Measurements from ENCODE around the gene GIMAP5. TPM values are rescaled to one million over a fixed set of nuclear protein-coding genes. Genes with fewer than 3 reads are reported as not detected.

GIMAP5 gene
- total and polyA plus RNA-seq, 9 of the 15 experiments (the other 6 are each of a cell fraction or from before 2014, with no cell fraction given), result 0.35 TPM; not detected in 8

DNA sequence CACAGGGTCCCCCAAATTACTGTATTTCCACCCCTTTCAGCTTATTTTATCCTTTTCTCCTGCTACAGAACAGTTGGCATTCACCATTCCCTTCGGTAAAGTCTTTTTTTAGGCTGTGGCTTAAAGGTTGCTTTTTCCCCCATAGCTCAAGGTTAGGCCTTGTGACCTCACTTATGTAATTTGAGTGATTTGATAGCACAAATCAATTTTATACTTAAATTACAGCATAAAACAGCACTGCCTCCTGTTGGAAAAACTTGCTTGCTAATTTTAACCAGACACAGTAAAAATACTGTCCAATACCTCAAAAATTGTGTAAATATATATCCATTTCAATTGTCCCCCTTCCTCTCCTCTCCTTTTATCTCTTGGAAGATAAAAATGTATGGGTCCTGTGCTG is 13.8 kb upstream of the GIMAP5 start:
- Histone ChIP-seq H3K4me1 (replicated peaks in 1 of 2; ENCODE audit: control insufficient read depth in 2 of 2, insufficient read depth in 2 of 2, low read length in 2 of 2) (peaks cover 0 to 8% of the 10 kb centered on the region in 2 experiments; a peak in 1 of 5 replicates), H3K9me1 (ENCODE audit: control insufficient read depth, insufficient read depth, low read length) (no peaks in the 10 kb centered on the region), H3K9ac (ENCODE audit: insufficient read depth in 1 of 2, low read depth in 2 of 2, low read length in 2 of 2) (no peak overlapping the region), H4K20me1 (replicated peaks; ENCODE audit: control insufficient read depth, insufficient read depth, low read length) (no peaks in the 10 kb centered on the region), H3K36me3 (ENCODE audit: control insufficient read depth, insufficient read depth, low read length) (no peaks in the 10 kb centered on the region), H3K79me2 (ENCODE audit: control insufficient read depth, insufficient read depth, low read length) (no peaks in the 10 kb centered on the region), H3K4me3 (no peak overlapping the region), H3K4me2 (ENCODE audit: insufficient read depth, low read length) (no peak overlapping the region), H3K9me3 (replicated peaks; ENCODE audit: control insufficient read depth, insufficient read depth, low read depth, low read length) (no peaks in the 10 kb centered on the region), H3K27ac (ENCODE audit: extremely low read depth, low read depth, low read length) (no peak overlapping the region), H2AFZ (ENCODE audit: low read depth, low read length) (no peak overlapping the region), H3K27me3 (ENCODE audit: control insufficient read depth in 2 of 2, insufficient read depth in 2 of 2, low read length in 2 of 2) (peaks cover 27 to 35% of the 10 kb centered on the region in 2 experiments)
- FAIRE-seq (no peak), DNase-seq (ENCODE audit: extremely low read depth in 1 of 4, low spot score in 3 of 4) (no peak), ATAC-seq (no peak)
- TF ChIP-seq SIN3B (IDR thresholded peaks at IDR 0.05; ENCODE audit: low read depth), result no peak
- TF ChIP-seq ETV1 (tag; conservative IDR thresholded peaks at IDR 0.05; ENCODE audit: low read depth), result no peak
- TF ChIP-seq MCM2 (IDR thresholded peaks at IDR 0.05; ENCODE audit: low read depth), result no peak
- TF ChIP-seq CBX3 (IDR thresholded peaks at IDR 0.05; ENCODE audit: borderline replicate concordance in 1 of 2, low read length in 2 of 2), result no peak
- TF ChIP-seq TEAD1 (CRISPR knock-in tag; IDR thresholded peaks at IDR 0.05), result no peak
- no TSS peak for BruUV-seq (replicated peaks)
- intact Hi-C loops (cut with micrococcal nuclease) (no loop called here), in situ Hi-C loops (cut with MboI) (no loop called here)
- WGBS (ENCODE audit: insufficient coverage, low coverage, missing lambda C conversion rate), result 7% methylated on average over 1 of the region's 1 CpG
- CTCF ChIA-PET (ENCODE audit: low intra/inter-chr PET ratio), result no interaction called here
- POLR2A ChIA-PET, result interaction anchor here (0.6 kb wide), 1 partner anchor 9 kb away, joined by 3 read pairs; no protein-coding TSS in a partner anchor

DNA sequence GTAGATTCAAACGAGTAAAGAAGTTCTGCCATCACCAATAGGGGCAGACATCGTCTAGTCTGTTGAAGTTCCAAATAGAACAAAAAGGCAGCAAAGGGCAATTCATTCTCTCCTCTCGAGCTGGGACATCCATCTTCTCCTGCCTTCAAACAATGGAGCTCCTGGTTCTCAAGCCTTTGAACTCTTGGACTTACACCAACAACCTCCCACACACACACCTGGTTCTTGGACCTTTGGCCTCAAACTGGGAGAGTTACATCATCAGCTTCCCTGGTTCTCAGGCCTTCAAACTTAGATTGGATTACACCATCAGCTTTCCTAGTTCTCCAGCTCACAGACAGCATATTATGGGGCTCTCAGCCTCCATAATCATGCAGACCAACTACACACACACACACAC is 9.8 kb upstream of the GIMAP5 start:
- ChIA-PET CTCF (ENCODE audit: low intra/inter-chr PET ratio) (no interaction called here), POLR2A (interaction anchor here (0.6 kb wide), 1 partner anchor 30 kb away, joined by 3 read pairs; no protein-coding TSS in a partner anchor)
- no peak overlapping the region for H3K9ac ChIP-seq (ENCODE audit: insufficient read depth in 1 of 2, low read depth in 2 of 2, low read length in 2 of 2)
- H3K9me3 ChIP-seq (replicated peaks; ENCODE audit: control insufficient read depth, insufficient read depth, low read depth, low read length), result no peaks in the 10 kb centered on the region
- H2AFZ ChIP-seq (ENCODE audit: low read depth, low read length), result no peak overlapping the region
- no peak overlapping the region for H3K4me3 ChIP-seq
- no peaks in the 10 kb centered on the region for H3K4me1 ChIP-seq (replicated peaks in 1 of 2; ENCODE audit: control insufficient read depth in 2 of 2, insufficient read depth in 2 of 2, low read length in 2 of 2)
- no peaks in the 10 kb centered on the region for H3K79me2 ChIP-seq (ENCODE audit: control insufficient read depth, insufficient read depth, low read length)
- no peak for TF ChIP-seq ZNF217 (CRISPR knock-in tag; IDR thresholded peaks at IDR 0.05)
- TF ChIP-seq, protein P1, sequence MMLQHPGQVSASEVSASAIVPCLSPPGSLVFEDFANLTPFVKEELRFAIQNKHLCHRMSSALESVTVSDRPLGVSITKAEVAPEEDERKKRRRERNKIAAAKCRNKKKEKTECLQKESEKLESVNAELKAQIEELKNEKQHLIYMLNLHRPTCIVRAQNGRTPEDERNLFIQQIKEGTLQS (IDR thresholded peaks at IDR 0.05), result 0 out of 2 replicates have a peak, but pooled peaks have one; percentile 8
- TF ChIP-seq, protein P1 (CRISPR knock-in tag; conservative IDR thresholded peaks at IDR 0.05), result no peak
- intact Hi-C loops (cut with micrococcal nuclease), result no loop called here
- ATAC-seq (no peak), FAIRE-seq (no peak), DNase-seq (ENCODE audit: extremely low read depth in 1 of 4, low spot score in 3 of 4) (no peak)
- H4K20me1 ChIP-seq (replicated peaks; ENCODE audit: control insufficient read depth, insufficient read depth, low read length), result no peaks in the 10 kb centered on the region
- H3K27me3 ChIP-seq (ENCODE audit: control insufficient read depth in 2 of 2, insufficient read depth in 2 of 2, low read length in 2 of 2), result peaks cover 3 to 5% of the 10 kb centered on the region in 2 experiments; a peak in 2 of 5 replicates
- no peak overlapping the region for H3K27ac ChIP-seq (ENCODE audit: extremely low read depth, low read depth, low read length)
- 1% methylated on average over 3 of the region's 3 CpGs for WGBS (ENCODE audit: insufficient coverage, low coverage, missing lambda C conversion rate)
- no peaks in the 10 kb centered on the region for H3K36me3 ChIP-seq (ENCODE audit: control insufficient read depth, insufficient read depth, low read length)
- H3K4me2 ChIP-seq (ENCODE audit: insufficient read depth, low read length), result no peak overlapping the region
- BruUV-seq (replicated peaks), result no TSS peak
- H3K9me1 ChIP-seq (ENCODE audit: control insufficient read depth, insufficient read depth, low read length), result no peaks in the 10 kb centered on the region
- in situ Hi-C loops (cut with MboI), result no loop called here

Measured in K562 (cell line).